Upper lobe of left lung (tissue), 6 donors: ENCODE measurements around the gene RIC8B. TPM values are rescaled to one million over a fixed set of nuclear protein-coding genes. Genes with fewer than 3 reads are reported as not detected.

Experiments used
- ATAC-seq, 2 donors: fragments of 200-7000 bp; cut with Tn5 transposase; one replicate each; pipeline ENCODE4 v1.9.1; 2022; ENCODE audit warnings: mild to moderate bottlenecking in 2 of 2, moderate library complexity in 2 of 2; ENCODE audit not compliant: low FRiP score in 2 of 2
- DNase-seq, 2 donors: peaks; one replicate each; pipeline ENCODE4 v3.0.0-alpha.2; 2019 to 2020
- H3K27ac ChIP-seq, 4 donors: fragments of 200-600 bp; sonication (generic); one replicate each; pipeline ENCODE4 v1.5.1; 2016 to 2019
- H3K27me3 ChIP-seq, 4 donors: fragments of 200-600 bp; sonication (generic); one replicate each; pipeline ENCODE4 v1.5.1; 2017 to 2019
- H3K36me3 ChIP-seq, 4 donors: fragments of 200-600 bp; sonication (generic); one replicate each; pipeline ENCODE4 v1.5.1; 2016 to 2019
- H3K4me1 ChIP-seq, 4 donors: fragments of 200-600 bp; sonication (generic); one replicate each; pipeline ENCODE4 v1.5.1; 2018 to 2019
- H3K4me3 ChIP-seq, 4 donors: fragments of 200-600 bp; sonication (generic); one replicate each; pipeline ENCODE4 v1.5.1; 2017 to 2019; ENCODE audit warnings: mild to moderate bottlenecking in 2 of 4, moderate library complexity in 1 of 4
- H3K9me3 ChIP-seq, 4 donors: fragments of 200-600 bp; sonication (generic); one replicate each; pipeline ENCODE4 v1.5.1; 2018 to 2019
- CTCF ChIP-seq, 6 experiments: fragments of 450-650 bp in 4 of 6; fragments of 200-600 bp in 2 of 6; sonication (generic) in 2 of 6; IDR thresholded peaks; one replicate each; pipeline ENCODE4 v1.5.1; 2016 to 2019; ENCODE audit warnings: antibody characterized with exemption in 6 of 6
- EP300 ChIP-seq, 4 donors: sonication (generic); formaldehyde crosslinking; IDR thresholded peaks; one replicate each; pipeline ENCODE4 v1.5.1; 2017; ENCODE audit warnings: antibody characterized with exemption in 4 of 4, control low read depth in 2 of 4
- POLR2A ChIP-seq, 4 donors: fragments of 450-650 bp; IDR thresholded peaks; one replicate each; pipeline ENCODE4 v1.5.1; 2016 to 2017; ENCODE audit warnings: antibody characterized with exemption in 4 of 4, mild to moderate bottlenecking in 2 of 4
- POLR2AphosphoS5 ChIP-seq, 2 donors: sonication (generic); formaldehyde crosslinking; IDR thresholded peaks; one replicate each; pipeline ENCODE4 v1.5.1; 2017; ENCODE audit warnings: antibody characterized with exemption in 2 of 2
- WGBS, 2 donors: methylation state at CpG; one replicate each; pipeline ENCODE4 v1.1.5; 2017 to 2018; 5-methylcytosine and 5-hydroxymethylcytosine counted together
- total RNA-seq, 6 donors: library from RNA; depleted of rRNA in 4 of 6; stranded (reverse); fragments of >200 nt in 4 of 6; gene quantifications; one replicate each; pipeline versions ENCODE4 v1.1.0 to v1.2.1, GENCODE V29; 2016 to 2021
- donor health status: DM: no; HTN: no; CAD: no; lungs with moderate emphysema.
- donor health status: DM: no; HTN: yes; CAD: no; lungs with severe emphysema.

The RIC8B gene
- total RNA-seq, 6 donors from 2014 or later: 7.8 to 27.2 (median 10.8) TPM

GRCh38 chr12:106758349-106759110 is 16.0 kb upstream of the RIC8B start:
- TF ChIP-seq CTCF (IDR thresholded peaks at IDR 0.05) (no peak), EP300 (IDR thresholded peaks at IDR 0.05) (peak in 1 of 4 donors; percentile 67)
- Histone ChIP-seq H3K27ac (peak overlapping the region in 2 of 4 donors; percentile 45 to 77), H3K9me3 (no peaks in the 10 kb centered on the region), H3K4me1 (peaks cover 0 to 27% (median 11%) of the 10 kb centered on the region in 4 donors), H3K36me3 (no peaks in the 10 kb centered on the region), H3K27me3 (no peaks in the 10 kb centered on the region), H3K4me3 (no peak overlapping the region)
- ATAC-seq (no peak), DNase-seq (no peak)
- 74 to 85% methylated on average over 7 of the region's 7 CpGs for WGBS, 2 donors

- Histone ChIP-seq H3K9me3 (no peaks in the 10 kb centered on the region), H3K27ac (peak overlapping the region; percentile 46 to 77 (median 58)), H3K36me3 (no peaks in the 10 kb centered on the region), H3K4me1 (peaks cover 0 to 27% (median 11%) of the 10 kb centered on the region in 4 donors), H3K27me3 (no peaks in the 10 kb centered on the region), H3K4me3 (no peak overlapping the region)
- ATAC-seq (peak in 1 of 2 donors; percentile 27), DNase-seq (peak in 1 of 2 donors; percentile 33)
- no peak for TF ChIP-seq EP300 (IDR thresholded peaks at IDR 0.05)
- TF ChIP-seq POLR2A (IDR thresholded peaks at IDR 0.05): no peak
- TF ChIP-seq POLR2AphosphoS5 (IDR thresholded peaks at IDR 0.05): no peak
- TF ChIP-seq CTCF (IDR thresholded peaks at IDR 0.05): no peak
- 78 to 87% methylated on average over 7 of the region's 7 CpGs for WGBS, 2 donors
These were observed 14.8 kb upstream of the RIC8B start for GRCh38 chr12:106759526-106760183.

- no peaks in the 10 kb centered on the region for H3K36me3 ChIP-seq
- WGBS, 2 donors: 31 to 32% methylated on average over 2 of the region's 2 CpGs
- H3K27ac ChIP-seq: peak overlapping the region; percentile 46 to 77 (median 58)
- DNase-seq (peak in 1 of 2 donors; percentile 59), ATAC-seq (peak; percentile 81 to 83)
- H3K4me3 ChIP-seq: no peak overlapping the region
- no peaks in the 10 kb centered on the region for H3K27me3 ChIP-seq
- peaks cover 0 to 31% (median 11%) of the 10 kb centered on the region in 4 donors for H3K4me1 ChIP-seq
- H3K9me3 ChIP-seq: no peaks in the 10 kb centered on the region
- peak in 1 of 4 donors; percentile 57 for TF ChIP-seq POLR2A (IDR thresholded peaks at IDR 0.05)
- TF ChIP-seq POLR2AphosphoS5 (IDR thresholded peaks at IDR 0.05): peak in 1 of 2 donors; percentile 19
- TF ChIP-seq EP300 (IDR thresholded peaks at IDR 0.05): no peak
- TF ChIP-seq CTCF (IDR thresholded peaks at IDR 0.05): no peak
These were observed 14.3 kb upstream of the RIC8B start for GRCh38 chr12:106760184-106760531.

GRCh38 chr12:106764220-106764619 is 10.3 kb upstream of the RIC8B start:
- Histone ChIP-seq H3K27ac (no peak overlapping the region), H3K4me3 (no peak overlapping the region), H3K4me1 (peaks cover 0 to 41% (median 16%) of the 10 kb centered on the region in 4 donors), H3K9me3 (no peaks in the 10 kb centered on the region), H3K27me3 (no peaks in the 10 kb centered on the region), H3K36me3 (no peaks in the 10 kb centered on the region)
- DNase-seq (no peak), ATAC-seq (no peak)
- TF ChIP-seq EP300 (IDR thresholded peaks at IDR 0.05): no peak
- no peak for TF ChIP-seq CTCF (IDR thresholded peaks at IDR 0.05)
- no peak for TF ChIP-seq POLR2AphosphoS5 (IDR thresholded peaks at IDR 0.05)
- TF ChIP-seq POLR2A (IDR thresholded peaks at IDR 0.05): no peak
